HCT116 (cell line): ENCODE data around the gene KCTD17. TPM values are rescaled to one million over a fixed set of nuclear protein-coding genes. Genes with fewer than 3 reads are reported as not detected.

Source experiments
- ATAC-seq: fragments of 200-7000 bp; cut with Tn5 transposase; 2 replicates; pipeline ENCODE4 v1.9.1; 2020; ENCODE audit warnings: mild to moderate bottlenecking, moderate library complexity
- BruUV-seq: library from RNA; stranded (reverse); fragments of 400-500 nt; replicated peaks from 2 replicates; lab custom pipeline; 2021; lab: Mats Ljungman, UMichigan
- CTCF ChIA-PET: fragments of 300-600 bp; sonication (Branson Sonifier 250); formaldehyde crosslinking; loops from one replicate; lab custom pipeline; 2021; ENCODE audit warnings: antibody characterized with exemption; lab: Charles Lee
- POLR2A ChIA-PET: fragments of 300-600, 350-600 bp; sonication (Branson Sonifier 250); formaldehyde crosslinking; loops from one replicate; lab custom pipeline; 2021; ENCODE audit warnings: antibody characterized with exemption; lab: Charles Lee
- RAD21 ChIA-PET, 2 experiments: fragments of 300-600 bp; sonication (Branson Sonifier 250); formaldehyde crosslinking; loops; one replicate each; lab custom pipeline; 2023; ENCODE audit warnings: low total read pairs in 2 of 2; ENCODE audit not compliant: uncharacterized antibody in 2 of 2, unreplicated experiment in 2 of 2, low non-redundant PET in 1 of 2; lab: Charles Lee
- DNase-seq: peaks from one replicate; pipeline ENCODE4 v3.0.0-alpha.2; 2010; ENCODE audit warnings: low read depth, low spot score
- H2AFZ ChIP-seq: fragments of 200-600 bp; shearing (Covaris generic), sonication (generic); 2 replicates; pipeline ENCODE4 v1.6.1; 2017; ENCODE audit warnings: low read depth, mixed run types, mixed read lengths, antibody characterized with exemption, low read length; ENCODE audit not compliant: poor library complexity, severe bottlenecking
- H3K27ac ChIP-seq: 2 replicates; pipeline ENCODE4 v1.5.1; 2012; ENCODE audit warnings: low read depth, low read length
- H3K27me3 ChIP-seq: fragments of 200-600 bp; sonication (generic); 2 replicates; pipeline ENCODE4 v1.6.1; 2016; ENCODE audit warnings: mixed run types, low read length, mixed read lengths; ENCODE audit not compliant: insufficient read depth
- H3K36me3 ChIP-seq, 2 experiments: fragments of 200-500 bp in 1 of 2; fragments of 200-600 bp in 1 of 2; sonication (Bioruptor generic) in 1 of 2; sonication (generic) in 1 of 2; 2 replicates each; pipeline versions ENCODE4 v1.5.1 to v1.6.1; 2014 to 2016; ENCODE audit warnings: low read length in 2 of 2, inconsistent platforms in 1 of 2, mixed read lengths in 1 of 2, mixed run types in 1 of 2; ENCODE audit not compliant: insufficient read depth in 2 of 2, control insufficient read depth in 1 of 2
- H3K4me1 ChIP-seq, 2 experiments: fragments of 200-600 bp in 1 of 2; sonication (generic) in 1 of 2; 2 replicates each; pipeline versions ENCODE4 v1.5.1 to v1.6.1; 2012 to 2017; ENCODE audit warnings: low read length in 2 of 2, inconsistent platforms in 1 of 2, mild to moderate bottlenecking in 1 of 2, mixed read lengths in 1 of 2, mixed run types in 1 of 2, moderate library complexity in 1 of 2; ENCODE audit not compliant: insufficient read depth in 2 of 2, control insufficient read depth in 1 of 2
- H3K4me2 ChIP-seq: fragments of 200-600 bp; sonication (generic); 2 replicates; pipeline ENCODE4 v1.6.1; 2017; ENCODE audit warnings: mixed run types, low read length, mixed read lengths
- H3K4me3 ChIP-seq, 2 experiments: fragments of 200-600 bp in 1 of 2; sonication (generic) in 1 of 2; replicated peaks in 1 of 2; 2 replicates each; pipeline ENCODE4 v1.5.1; 2011 to 2016; ENCODE audit warnings: low read length in 2 of 2, control low read depth in 1 of 2, low read depth in 1 of 2, mild to moderate bottlenecking in 1 of 2, mixed read lengths in 1 of 2, mixed run types in 1 of 2
- H3K79me2 ChIP-seq: fragments of 200-600 bp; sonication (generic); 2 replicates; pipeline ENCODE4 v1.6.1; 2017; ENCODE audit warnings: mild to moderate bottlenecking, mixed run types, low read length, moderate library complexity, mixed read lengths; ENCODE audit not compliant: insufficient read depth
- H3K9ac ChIP-seq: fragments of 200-600 bp; sonication (generic); 2 replicates; pipeline ENCODE4 v1.6.1; 2016; ENCODE audit warnings: low read length, mixed read lengths
- H3K9me2 ChIP-seq: fragments of 200-600 bp; sonication (generic), shearing (Covaris generic); 2 replicates; pipeline ENCODE4 v1.6.1; 2017; ENCODE audit warnings: mixed run types, mild to moderate bottlenecking, moderate library complexity; ENCODE audit not compliant: insufficient read depth
- H3K9me3 ChIP-seq, 2 experiments: fragments of 200-500 bp in 1 of 2; fragments of 200-600 bp in 1 of 2; sonication (Bioruptor generic) in 1 of 2; sonication (generic) in 1 of 2; 2 replicates each; pipeline ENCODE4 v1.6.1; 2014 to 2017; ENCODE audit warnings: low read length in 2 of 2, mixed read lengths in 2 of 2, inconsistent platforms in 1 of 2, low read depth in 1 of 2, mild to moderate bottlenecking in 1 of 2, mixed run types in 1 of 2, moderate library complexity in 1 of 2; ENCODE audit not compliant: control insufficient read depth in 1 of 2, insufficient read depth in 1 of 2
- H4K20me1 ChIP-seq: fragments of 200-600 bp; sonication (generic), shearing (Covaris generic); 2 replicates; pipeline ENCODE4 v1.6.1; 2017; ENCODE audit warnings: mixed run types, mild to moderate bottlenecking, moderate library complexity; ENCODE audit not compliant: insufficient read depth
- ATF3 ChIP-seq: IDR thresholded peaks from 2 replicates; pipeline ENCODE4 v1.6.1; 2012
- CBX3 ChIP-seq: IDR thresholded peaks from 2 replicates; pipeline ENCODE4 v1.6.1; 2012; ENCODE audit warnings: low read depth
- JUND ChIP-seq: IDR thresholded peaks from 2 replicates; pipeline ENCODE4 v1.6.1; 2012
- REST ChIP-seq: IDR thresholded peaks from 2 replicates; pipeline ENCODE4 v1.6.1; 2012; ENCODE audit warnings: low read depth
- YY1 ChIP-seq: IDR thresholded peaks from 2 replicates; pipeline ENCODE4 v1.6.1; 2011; ENCODE audit warnings: low read length, low read depth, moderate library complexity, mild to moderate bottlenecking; ENCODE audit not compliant: insufficient replicate concordance; ENCODE audit errors: extremely low read depth
- ZFX ChIP-seq: fragments of 450-650 bp; IDR thresholded peaks from 2 replicates; pipeline ENCODE4 v1.6.1; 2017
- intact Hi-C: fragments of 100-400 bp; cut with micrococcal nuclease; formaldehyde crosslinking; loops from 2 replicates; pipeline ENCODE4 v1.10.0; 2022
- total RNA-seq: library from RNA; stranded (reverse); gene quantifications from one replicate; pipeline ENCODE4 v1.2.1, GENCODE V29; 2021; ENCODE audit not compliant: unreplicated experiment

The KCTD17 gene
- total RNA-seq, 1 experiment from 2014 or later = 23.4 TPM

GRCh38 chr22:37062702-37063381 lies 11.3 kb downstream of the KCTD17 start:
- ChIA-PET POLR2A (no interaction called here), RAD21 (no interaction called here), CTCF (no interaction called here)
- ATAC-seq (no peak), DNase-seq (no peak)
- Histone ChIP-seq H3K4me2 (no peak overlapping the region), H3K9ac (no peak overlapping the region), H3K4me3 (no peak overlapping the region), H3K9me2 (no peaks in the 10 kb centered on the region), H4K20me1 (no peaks in the 10 kb centered on the region), H2AFZ (no peak overlapping the region), H3K79me2 (no peaks in the 10 kb centered on the region), H3K4me1 (peaks cover 0 to 4% of the 10 kb centered on the region in 2 experiments; a peak in 1 of 4 replicates), H3K27me3 (no peaks in the 10 kb centered on the region), H3K27ac (no peak overlapping the region), H3K36me3 (no peaks in the 10 kb centered on the region; a peak in 1 of 4 replicates), H3K9me3 (no peaks in the 10 kb centered on the region)
- BruUV-seq = TSS peak; percentile 39
- TF ChIP-seq CBX3 (no peak), YY1 (no peak), ATF3 (no peak), JUND (no peak), REST (no peak), ZFX (no peak)
- intact Hi-C loops = no loop called here
